C4-2B (cell line): ENCODE measurements around the gene FOXD2.

Experiments used
- ZFX ChIP-seq: fragments of 450-650 bp; IDR thresholded peaks from 2 replicates; pipeline ENCODE4 v1.6.1; 2017
- TF ChIP-seq, protein P1 (sequence below): fragments of 450-650 bp; conservative IDR thresholded peaks from 2 replicates; pipeline ENCODE4 v1.5.1; 2017; ENCODE audit warnings: mild to moderate bottlenecking

DNA sequence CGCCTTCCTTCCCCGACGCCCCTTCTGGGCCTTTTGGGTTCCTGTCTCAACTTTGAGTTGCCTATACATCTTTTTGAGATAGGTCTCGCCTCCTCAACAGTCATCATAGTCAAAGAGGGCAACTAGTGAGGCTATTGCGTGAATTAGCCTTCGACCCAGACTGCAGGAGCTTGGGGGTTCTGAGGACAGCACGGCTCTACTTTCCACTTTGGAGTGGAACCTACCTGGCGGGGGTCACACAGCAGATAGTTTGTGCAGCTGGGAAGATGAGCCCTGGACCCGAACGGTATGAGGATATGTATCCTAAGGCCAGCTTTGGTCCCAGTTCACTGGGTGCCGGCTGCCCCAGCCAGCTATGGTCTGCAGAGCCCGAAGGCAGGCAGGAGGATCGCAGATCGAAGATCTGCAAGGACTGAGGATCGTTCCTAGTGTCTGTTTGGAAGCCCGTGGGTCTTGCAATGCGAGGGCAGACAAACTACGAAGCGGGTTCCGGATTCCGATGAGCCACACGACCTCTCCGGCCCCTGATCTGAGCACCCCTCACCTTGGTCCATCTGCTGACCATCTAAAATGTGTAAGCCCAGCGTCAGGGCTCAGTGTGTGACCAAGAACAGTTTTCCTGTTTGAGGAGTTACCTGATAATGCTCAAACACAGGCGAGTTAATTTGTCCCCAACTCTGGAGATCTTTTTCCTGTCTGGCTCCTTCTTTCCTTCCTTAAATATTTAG lies 8.1 kb downstream of the FOXD2 start:
- TF ChIP-seq, protein P1, sequence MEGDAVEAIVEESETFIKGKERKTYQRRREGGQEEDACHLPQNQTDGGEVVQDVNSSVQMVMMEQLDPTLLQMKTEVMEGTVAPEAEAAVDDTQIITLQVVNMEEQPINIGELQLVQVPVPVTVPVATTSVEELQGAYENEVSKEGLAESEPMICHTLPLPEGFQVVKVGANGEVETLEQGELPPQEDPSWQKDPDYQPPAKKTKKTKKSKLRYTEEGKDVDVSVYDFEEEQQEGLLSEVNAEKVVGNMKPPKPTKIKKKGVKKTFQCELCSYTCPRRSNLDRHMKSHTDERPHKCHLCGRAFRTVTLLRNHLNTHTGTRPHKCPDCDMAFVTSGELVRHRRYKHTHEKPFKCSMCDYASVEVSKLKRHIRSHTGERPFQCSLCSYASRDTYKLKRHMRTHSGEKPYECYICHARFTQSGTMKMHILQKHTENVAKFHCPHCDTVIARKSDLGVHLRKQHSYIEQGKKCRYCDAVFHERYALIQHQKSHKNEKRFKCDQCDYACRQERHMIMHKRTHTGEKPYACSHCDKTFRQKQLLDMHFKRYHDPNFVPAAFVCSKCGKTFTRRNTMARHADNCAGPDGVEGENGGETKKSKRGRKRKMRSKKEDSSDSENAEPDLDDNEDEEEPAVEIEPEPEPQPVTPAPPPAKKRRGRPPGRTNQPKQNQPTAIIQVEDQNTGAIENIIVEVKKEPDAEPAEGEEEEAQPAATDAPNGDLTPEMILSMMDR: no peak
- TF ChIP-seq ZFX: no peak
